Activated naive CD4-positive, alpha-beta T cell treated with anti-CD3 and anti-CD28 coated beads for 36 hours (primary cell): Measurements from ENCODE around the gene NINL. TPM values are rescaled to one million over a fixed set of nuclear protein-coding genes. Genes with fewer than 3 reads are reported as not detected.
A peak's percentile ranks its signal among the peaks of the same experiment; 100 is the strongest.
"Not testable (repeated sequence)": the region's sequence is repeated elsewhere in the genome, so short reads cannot be mapped to it uniquely, and the experiment has no call there.

ENCODE experiments used
- CTCF ChIA-PET: fragments of 350-600 bp; sonication (Branson Sonifier 250); formaldehyde crosslinking; loops from one replicate; lab custom pipeline; 2021; ENCODE audit warnings: antibody characterized with exemption; lab: Charles Lee
- DNase-seq: peaks from one replicate; pipeline ENCODE4 v3.0.0-alpha.2; 2020
- H3K27ac Mint-ChIP-seq: one replicate; pipeline ENCODE4 v1.8.0; 2021; ENCODE audit warnings: mild to moderate bottlenecking, mixed read lengths
- H3K27me3 Mint-ChIP-seq: one replicate; pipeline ENCODE4 v1.8.0; 2021; ENCODE audit warnings: low read depth, mixed read lengths
- H3K36me3 Mint-ChIP-seq: one replicate; pipeline ENCODE4 v1.8.0; 2021; ENCODE audit warnings: low read depth, mixed read lengths
- H3K4me1 Mint-ChIP-seq: one replicate; pipeline ENCODE4 v1.8.0; 2021; ENCODE audit warnings: low read depth, mixed read lengths
- H3K4me3 Mint-ChIP-seq: one replicate; pipeline ENCODE4 v1.8.0; 2021; ENCODE audit warnings: mild to moderate bottlenecking, moderate library complexity, mixed read lengths
- H3K9me3 Mint-ChIP-seq: one replicate; pipeline ENCODE4 v1.8.0; 2021; ENCODE audit warnings: mixed read lengths
- intact Hi-C: fragments of 100-400 bp; cut with micrococcal nuclease; formaldehyde crosslinking; loops from one replicate; pipeline ENCODE4 v1.15.1; 2023
- total RNA-seq, 2 experiments: library from RNA; stranded (reverse); gene quantifications; one replicate each; pipeline ENCODE4 v1.2.3, GENCODE V29; 2021

The NINL gene
- total RNA-seq, 2 experiments from 2014 or later, result 2.6 to 2.9 TPM

- Mint-ChIP-seq H3K27ac (peak overlapping the region; percentile 57), H3K27me3 (no peaks in the 10 kb centered on the region), H3K9me3 (no peaks in the 10 kb centered on the region), H3K4me3 (no peak overlapping the region), H3K36me3 (peaks cover 3% of the 10 kb centered on the region), H3K4me1 (peaks cover 18% of the 10 kb centered on the region)
- CTCF ChIA-PET, result no interaction called here
- intact Hi-C loops, result loop anchor here (1.0 kb wide), 1 partner anchor 18 kb away; the partner anchor contains the start of gene NINL
- no peak for DNase-seq
These were observed 18.5 kb downstream of the NINL start for GRCh38 chr20:25566821-25567220.

GRCh38 chr20:25565578-25566157, 19.7 kb downstream of the NINL start:
- CTCF ChIA-PET, result no interaction called here
- Mint-ChIP-seq H3K4me1 (peaks cover 18% of the 10 kb centered on the region), H3K36me3 (peaks cover 3% of the 10 kb centered on the region), H3K9me3 (no peaks in the 10 kb centered on the region), H3K4me3 (no peak overlapping the region), H3K27me3 (no peaks in the 10 kb centered on the region), H3K27ac (no peak overlapping the region)
- intact Hi-C loops, result no loop called here
- no peak for DNase-seq

- Mint-ChIP-seq H3K4me3 (no peak overlapping the region), H3K9me3 (no peaks in the 10 kb centered on the region), H3K36me3 (peaks cover 3% of the 10 kb centered on the region), H3K4me1 (peaks cover 18% of the 10 kb centered on the region), H3K27me3 (no peaks in the 10 kb centered on the region), H3K27ac (no peak overlapping the region)
- intact Hi-C loops, result no loop called here
- CTCF ChIA-PET, result no interaction called here
- DNase-seq, result no peak
These were observed 21.5 kb downstream of the NINL start for GRCh38 chr20:25563876-25564275.

GRCh38 chr20:25563362-25563761, 22.0 kb downstream of the NINL start:
- no peaks in the 10 kb centered on the region for H3K27me3 Mint-ChIP-seq
- H3K36me3 Mint-ChIP-seq, result peaks cover 3% of the 10 kb centered on the region
- no peak overlapping the region for H3K4me3 Mint-ChIP-seq
- DNase-seq, result no peak
- peaks cover 18% of the 10 kb centered on the region for H3K4me1 Mint-ChIP-seq
- no peak overlapping the region for H3K27ac Mint-ChIP-seq
- CTCF ChIA-PET, result no interaction called here
- no peaks in the 10 kb centered on the region for H3K9me3 Mint-ChIP-seq
- intact Hi-C loops, result no loop called here

GRCh38 chr20:25561771-25562170, 23.6 kb downstream of the NINL start:
- intact Hi-C loops, H3K36me3 Mint-ChIP-seq, H3K27me3 Mint-ChIP-seq, H3K4me3 Mint-ChIP-seq, CTCF ChIA-PET, H3K9me3 Mint-ChIP-seq, DNase-seq, H3K27ac Mint-ChIP-seq: not testable (repeated sequence)
- peaks cover 14% of the 10 kb centered on the region for H3K4me1 Mint-ChIP-seq

GRCh38 chr20:25553819-25554296, 31.5 kb downstream of the NINL start:
- H3K27me3 Mint-ChIP-seq, result no peaks in the 10 kb centered on the region
- no peak overlapping the region for H3K4me3 Mint-ChIP-seq
- DNase-seq, result no peak
- no peaks in the 10 kb centered on the region for H3K36me3 Mint-ChIP-seq
- H3K4me1 Mint-ChIP-seq, result no peaks in the 10 kb centered on the region
- CTCF ChIA-PET, result no interaction called here
- no peaks in the 10 kb centered on the region for H3K9me3 Mint-ChIP-seq
- intact Hi-C loops, result no loop called here
- H3K27ac Mint-ChIP-seq, result no peak overlapping the region

- Mint-ChIP-seq H3K4me1 (no peaks in the 10 kb centered on the region), H3K9me3 (no peaks in the 10 kb centered on the region), H3K27ac (no peak overlapping the region), H3K36me3 (no peaks in the 10 kb centered on the region), H3K4me3 (no peak overlapping the region), H3K27me3 (no peaks in the 10 kb centered on the region)
- intact Hi-C loops, result no loop called here
- CTCF ChIA-PET, result no interaction called here
- no peak for DNase-seq
These were observed 32.4 kb downstream of the NINL start for GRCh38 chr20:25552977-25553376.

- H3K4me1 Mint-ChIP-seq, result no peaks in the 10 kb centered on the region
- H3K27ac Mint-ChIP-seq, result no peak overlapping the region
- DNase-seq, result no peak
- no peaks in the 10 kb centered on the region for H3K36me3 Mint-ChIP-seq
- H3K9me3 Mint-ChIP-seq, result no peaks in the 10 kb centered on the region
- H3K27me3 Mint-ChIP-seq, result no peaks in the 10 kb centered on the region
- CTCF ChIA-PET, result no interaction called here
- intact Hi-C loops, result no loop called here
- no peak overlapping the region for H3K4me3 Mint-ChIP-seq
These were observed 33.7 kb downstream of the NINL start for GRCh38 chr20:25551413-25552215.

- DNase-seq, H3K4me3 Mint-ChIP-seq, H3K36me3 Mint-ChIP-seq, H3K27ac Mint-ChIP-seq, H3K4me1 Mint-ChIP-seq, H3K27me3 Mint-ChIP-seq, intact Hi-C loops, H3K9me3 Mint-ChIP-seq, CTCF ChIA-PET: not testable (repeated sequence)
These were observed 34.5 kb downstream of the NINL start for GRCh38 chr20:25550645-25551337.

- no peak for DNase-seq
- no peak overlapping the region for H3K27ac Mint-ChIP-seq
- no peaks in the 10 kb centered on the region for H3K36me3 Mint-ChIP-seq
- H3K4me1 Mint-ChIP-seq, result no peaks in the 10 kb centered on the region
- no peaks in the 10 kb centered on the region for H3K9me3 Mint-ChIP-seq
- H3K4me3 Mint-ChIP-seq, result no peak overlapping the region
- CTCF ChIA-PET, result no interaction called here
- intact Hi-C loops, result no loop called here
- no peaks in the 10 kb centered on the region for H3K27me3 Mint-ChIP-seq
These were observed 35.4 kb downstream of the NINL start for GRCh38 chr20:25549843-25550477.

GRCh38 chr20:25549172-25549773, 36.1 kb downstream of the NINL start:
- intact Hi-C loops, result no loop called here
- no peak for DNase-seq
- Mint-ChIP-seq H3K4me3 (no peak overlapping the region), H3K27ac (no peak overlapping the region), H3K27me3 (no peaks in the 10 kb centered on the region), H3K4me1 (no peaks in the 10 kb centered on the region), H3K36me3 (no peaks in the 10 kb centered on the region), H3K9me3 (no peaks in the 10 kb centered on the region)
- CTCF ChIA-PET, result interaction anchor here (0.6 kb wide), 1 partner anchor 856 kb away, joined by 3 read pairs; no protein-coding TSS in a partner anchor

GRCh38 chr20:25548613-25549086, 36.7 kb downstream of the NINL start:
- no peak overlapping the region for H3K27ac Mint-ChIP-seq

More at GRCh38 chr20:25548613-25549086, 36.7 kb downstream of the NINL start:
- H3K4me3 Mint-ChIP-seq, result no peak overlapping the region
- H3K27me3 Mint-ChIP-seq, result no peaks in the 10 kb centered on the region
- H3K9me3 Mint-ChIP-seq, result no peaks in the 10 kb centered on the region
- H3K4me1 Mint-ChIP-seq, result no peaks in the 10 kb centered on the region
- no peaks in the 10 kb centered on the region for H3K36me3 Mint-ChIP-seq
- intact Hi-C loops, result no loop called here
- DNase-seq, result no peak
- CTCF ChIA-PET, result interaction anchor here (0.6 kb wide), 1 partner anchor 855 kb away, joined by 3 read pairs; no protein-coding TSS in a partner anchor
